COLO668 (cell line): Measurements from ENCODE around the gene ANKS1B.
"Not testable (repeated sequence)": the region's sequence is repeated elsewhere in the genome, so short reads cannot be mapped to it uniquely, and the experiment has no call there.

ENCODE experiments used
- DNase-seq: peaks from one replicate; lab custom pipeline; 2025; ENCODE audit not compliant: unreplicated experiment; lab: John Stamatoyannopoulos, UW

ANKS1B gene

DNA sequence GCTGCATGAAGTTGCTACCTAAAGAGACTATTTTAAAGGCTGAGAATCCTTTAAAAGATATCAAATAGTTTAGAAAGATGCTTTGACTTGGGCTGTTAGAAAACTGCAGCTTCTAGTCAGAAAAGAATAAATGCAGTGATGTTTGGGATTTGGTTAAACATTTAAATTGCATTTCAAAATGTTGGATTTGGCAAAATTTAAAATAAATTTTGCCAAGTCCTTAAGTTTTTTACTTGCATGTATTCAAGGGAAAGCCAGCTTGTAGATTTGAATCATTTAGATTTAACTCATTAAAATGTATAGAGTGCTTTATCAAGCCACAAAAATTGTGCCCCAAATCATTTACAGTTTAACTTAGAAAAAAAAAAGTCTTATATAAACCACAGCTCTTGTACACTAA lies 109.7 kb downstream of the ANKS1B start:
- no peak for DNase-seq

DNA sequence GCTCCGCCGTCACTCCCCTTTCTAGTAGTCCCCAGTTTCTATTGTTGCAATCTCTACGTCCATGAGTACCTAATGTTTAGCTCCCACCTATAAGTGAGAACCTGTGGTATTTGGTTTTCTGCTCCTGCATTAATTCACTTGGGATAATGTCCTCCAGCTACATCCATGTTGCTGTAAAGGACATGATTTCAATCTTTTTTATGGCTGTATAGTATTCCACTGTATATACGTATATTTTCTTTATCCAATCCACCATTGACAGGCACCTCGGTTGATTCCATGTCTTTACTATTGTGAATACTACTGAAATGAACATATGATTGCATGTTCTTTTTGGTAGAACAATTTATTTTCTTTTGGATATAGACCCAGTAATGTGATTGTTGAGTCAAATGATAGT lies 114.7 kb downstream of the ANKS1B start:
- DNase-seq: no peak

DNA sequence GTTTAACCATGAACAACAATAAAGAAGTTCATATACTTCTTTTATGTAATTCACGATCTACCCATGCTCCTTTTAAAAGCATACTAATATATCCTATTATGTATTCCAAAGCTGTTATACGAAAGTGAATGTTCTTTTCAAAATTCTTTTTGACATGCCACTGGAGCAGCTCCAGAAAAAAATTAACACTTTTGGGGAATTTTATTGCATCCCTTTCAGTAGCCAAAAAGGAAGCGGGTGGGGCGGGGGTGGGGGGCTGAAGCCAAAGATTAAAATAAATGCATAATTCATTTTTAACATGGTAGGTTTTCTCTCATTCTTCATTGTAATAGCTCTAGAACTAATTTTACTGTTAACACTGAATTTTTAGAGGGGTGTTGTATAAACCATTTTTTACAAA lies 123.0 kb downstream of the ANKS1B start:
- DNase-seq: no peak

DNA sequence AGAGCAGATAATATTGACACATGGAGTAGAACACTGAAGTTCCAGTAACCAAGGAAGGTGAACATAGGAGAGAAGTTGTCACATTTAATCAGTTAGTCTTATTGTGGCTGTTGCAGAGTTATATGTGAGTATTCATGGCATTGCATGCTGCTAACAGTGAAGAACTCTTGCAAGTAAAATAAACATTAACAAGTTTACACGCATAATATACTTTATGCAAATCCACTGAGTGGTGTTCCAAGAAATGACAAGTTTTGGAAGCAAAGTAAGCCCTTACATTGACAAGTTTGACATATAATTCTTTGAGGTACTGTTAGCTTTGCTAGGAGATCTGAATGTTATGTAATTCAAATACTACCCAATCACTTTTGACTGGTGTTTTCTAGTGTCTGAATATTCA lies 125.6 kb downstream of the ANKS1B start:
- DNase-seq: no peak

DNA sequence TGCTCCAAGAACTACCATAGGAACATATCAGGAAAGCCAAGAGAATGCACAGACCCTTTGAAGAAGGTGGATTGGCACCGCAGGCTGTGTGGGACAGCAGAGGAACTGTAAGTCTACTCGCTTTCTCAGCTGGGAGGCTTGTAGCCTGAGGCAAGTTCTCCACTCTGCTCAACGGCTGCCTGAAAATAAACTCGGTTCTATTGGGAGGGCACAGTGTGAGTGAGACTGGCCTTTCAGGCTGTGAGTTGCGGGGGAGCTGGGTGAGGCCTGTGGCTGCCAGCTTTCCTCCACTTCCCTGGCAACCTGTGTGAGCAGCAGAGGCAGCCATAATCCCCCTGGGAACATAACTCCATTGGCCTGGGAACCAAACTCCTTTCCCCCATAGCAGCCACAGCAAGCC lies 132.1 kb downstream of the ANKS1B start:
- DNase-seq: no peak

DNA sequence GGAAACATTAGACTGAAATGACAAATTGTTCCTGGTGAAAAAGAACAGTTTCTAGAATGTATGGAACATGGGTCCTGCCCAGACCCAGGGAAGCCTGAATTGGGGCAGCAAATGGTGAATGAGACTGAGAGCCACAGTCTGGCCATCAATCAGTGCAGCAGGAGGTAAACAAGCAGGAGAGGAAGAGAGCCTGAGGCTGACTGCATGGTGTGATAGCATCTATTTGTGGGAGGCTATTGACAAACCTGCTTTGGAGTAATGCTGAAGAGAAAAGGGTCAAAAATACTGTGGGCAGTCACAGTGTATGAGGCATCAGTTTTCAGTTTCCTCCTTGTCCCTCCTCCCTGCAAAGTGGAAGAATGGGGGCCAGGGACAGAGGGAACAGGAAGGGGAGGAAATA lies 136.8 kb downstream of the ANKS1B start:
- DNase-seq: peak; percentile 17

DNA sequence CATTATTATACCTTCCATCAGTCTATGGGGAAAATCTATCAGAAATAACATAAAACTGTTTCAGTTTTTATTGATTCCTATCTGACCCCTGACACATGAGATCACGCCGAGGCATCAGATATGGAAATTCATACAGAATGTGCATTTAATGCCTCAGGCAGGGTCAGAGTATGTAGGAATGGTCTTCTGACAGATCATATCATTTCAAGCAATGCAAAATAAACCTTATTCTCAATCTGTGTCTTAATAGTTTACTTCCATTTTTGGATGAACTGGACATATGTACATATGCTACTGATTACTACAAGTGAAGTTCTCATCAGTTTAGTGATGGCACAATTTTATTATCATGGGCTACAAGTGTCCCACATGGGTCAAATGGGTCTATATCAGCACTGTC lies 150.0 kb downstream of the ANKS1B start:
- no peak for DNase-seq

DNA sequence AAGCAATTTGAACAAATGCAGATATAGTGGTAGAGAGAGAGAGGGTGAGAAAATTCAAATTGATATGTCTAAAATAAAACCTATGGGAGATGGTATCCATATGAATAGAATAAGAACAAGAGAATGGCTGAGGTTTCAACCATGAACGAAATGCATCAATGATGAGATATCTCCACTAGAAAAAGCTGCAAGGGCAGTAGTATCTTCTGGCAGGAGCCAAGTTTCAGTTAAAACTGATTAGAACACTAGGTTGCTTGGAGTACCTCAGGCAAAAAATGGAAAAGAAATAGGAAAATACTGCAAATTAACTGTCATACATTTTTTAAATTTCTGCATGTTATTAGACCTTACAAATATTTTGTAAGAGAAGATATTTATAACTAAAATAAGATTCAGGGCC lies 151.3 kb downstream of the ANKS1B start:
- DNase-seq: no peak

DNA sequence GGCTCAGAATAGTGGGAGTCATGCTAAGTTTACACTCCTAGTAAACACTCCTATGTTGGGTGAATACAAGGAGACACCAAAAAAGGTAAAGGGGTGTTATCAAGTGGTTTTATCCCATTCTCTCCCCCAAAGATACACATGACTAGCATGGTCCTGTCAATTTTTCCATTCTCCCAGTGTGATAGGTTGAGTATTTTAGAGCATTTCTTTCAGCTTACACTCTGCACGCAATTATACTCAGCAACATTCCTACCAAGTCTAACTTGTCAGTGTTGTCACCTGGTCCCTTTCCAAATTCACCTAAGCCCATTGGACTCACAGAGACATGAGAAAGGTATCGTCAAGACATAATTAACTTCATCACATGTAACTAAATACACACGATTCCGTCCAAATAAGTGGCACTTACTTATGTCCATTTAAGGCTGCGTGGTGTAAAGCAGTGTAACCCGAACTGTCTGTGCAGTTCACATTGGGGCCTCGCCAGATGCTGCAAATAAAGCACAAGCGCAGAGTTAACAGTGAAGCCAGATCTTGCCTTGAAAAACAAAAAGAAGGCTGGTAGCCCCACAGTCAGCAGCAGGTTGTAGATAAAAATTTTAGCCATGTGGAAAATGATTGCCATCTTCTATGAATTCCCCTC lies 159.7 kb downstream of the ANKS1B start:
- no peak for DNase-seq

DNA sequence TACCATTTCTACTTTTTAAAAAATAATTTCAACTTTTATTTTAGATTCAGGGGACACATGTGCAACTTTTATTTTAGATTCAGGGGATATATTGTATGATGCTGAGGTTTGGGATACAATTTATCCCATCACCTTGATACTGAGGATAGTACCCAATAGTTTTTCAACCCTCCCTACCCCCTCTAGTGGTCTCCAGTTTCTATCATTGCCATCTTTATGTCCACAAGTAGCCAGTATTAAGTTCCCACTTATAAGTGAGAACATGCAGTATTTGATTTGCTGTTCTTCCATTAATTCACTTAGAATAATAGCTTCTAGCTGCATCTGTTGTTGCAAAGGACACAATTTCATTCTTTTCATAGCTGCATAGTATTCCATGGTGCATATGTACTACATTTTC lies 162.5 kb downstream of the ANKS1B start:
- no peak for DNase-seq

DNA sequence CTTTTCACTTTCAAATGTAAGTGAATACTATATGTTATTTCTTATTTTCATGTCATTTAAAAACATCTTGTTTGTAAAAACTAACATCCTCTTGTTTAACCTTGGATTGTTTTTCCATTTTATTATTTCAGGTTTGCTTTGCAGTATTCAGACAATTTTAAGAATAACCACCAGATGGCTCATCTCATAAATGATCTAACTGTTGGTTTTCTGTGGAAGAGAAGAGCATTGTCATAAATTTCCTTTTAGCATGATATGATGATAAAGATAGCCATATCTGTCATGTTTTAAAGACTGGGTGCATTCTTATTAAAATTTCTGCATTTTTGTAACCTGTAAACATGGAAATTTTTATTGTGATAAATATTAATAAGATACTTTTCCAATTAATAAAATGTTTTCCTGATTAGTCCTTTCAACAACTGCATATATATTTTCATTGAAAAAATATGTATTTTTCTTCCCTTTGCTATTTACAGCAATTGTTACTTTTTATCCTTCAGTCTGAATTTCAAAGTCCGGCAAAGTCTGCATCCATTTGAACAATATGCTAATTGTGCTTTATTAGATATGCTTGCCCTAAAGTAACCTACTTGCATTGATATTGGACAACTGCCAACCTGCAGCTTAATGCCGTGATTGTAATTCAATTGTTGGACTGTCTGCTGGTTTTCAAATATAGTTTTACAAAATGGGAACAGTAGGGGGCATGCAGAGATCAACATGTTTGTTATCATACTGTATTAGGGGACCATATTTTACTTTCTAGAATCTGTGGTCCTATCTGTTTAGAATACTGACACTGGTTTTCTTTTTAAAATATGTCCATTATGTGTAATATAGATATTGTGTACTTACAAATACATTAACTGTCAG lies 173.8 kb downstream of the ANKS1B start:
- peak; percentile 28 for DNase-seq

DNA sequence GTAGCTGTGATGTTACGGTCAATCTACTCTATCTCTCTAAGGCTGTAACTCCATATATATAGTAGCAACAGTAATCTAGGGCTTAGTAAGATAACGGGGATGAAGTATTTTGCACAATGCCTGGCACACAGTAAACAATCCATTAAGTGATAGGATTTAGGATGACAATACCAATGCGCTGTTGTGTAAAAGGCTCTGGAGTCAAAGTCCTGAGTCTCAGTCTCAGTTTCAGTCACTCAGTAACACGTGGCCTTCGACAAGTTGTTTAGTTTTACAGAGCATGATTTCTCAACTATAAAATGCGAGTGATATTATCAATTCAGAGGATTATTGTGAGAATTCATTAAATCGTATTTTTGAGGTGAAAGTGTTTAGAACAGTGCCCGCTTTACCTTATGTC lies 174.8 kb downstream of the ANKS1B start:
- DNase-seq: no peak

DNA sequence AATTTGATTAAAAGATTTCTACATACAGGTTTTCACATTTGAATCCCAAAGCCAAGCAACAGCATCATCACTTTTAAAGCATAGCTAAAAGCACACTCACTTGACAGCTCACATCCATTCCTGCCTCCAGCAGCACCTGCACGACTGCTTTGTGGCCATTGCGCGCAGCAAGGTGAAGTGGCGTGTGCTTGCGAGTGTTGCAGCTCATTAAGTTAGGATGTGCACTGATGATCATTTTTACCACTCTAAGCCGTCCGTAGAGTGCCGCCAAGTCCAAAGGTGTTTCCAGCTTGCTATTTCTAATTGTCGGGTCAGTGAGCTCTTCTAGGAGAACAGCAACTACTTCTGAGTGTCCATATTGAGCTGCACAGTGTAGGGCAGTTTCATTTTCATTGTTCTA lies 178.4 kb downstream of the ANKS1B start:
- DNase-seq: no peak

DNA sequence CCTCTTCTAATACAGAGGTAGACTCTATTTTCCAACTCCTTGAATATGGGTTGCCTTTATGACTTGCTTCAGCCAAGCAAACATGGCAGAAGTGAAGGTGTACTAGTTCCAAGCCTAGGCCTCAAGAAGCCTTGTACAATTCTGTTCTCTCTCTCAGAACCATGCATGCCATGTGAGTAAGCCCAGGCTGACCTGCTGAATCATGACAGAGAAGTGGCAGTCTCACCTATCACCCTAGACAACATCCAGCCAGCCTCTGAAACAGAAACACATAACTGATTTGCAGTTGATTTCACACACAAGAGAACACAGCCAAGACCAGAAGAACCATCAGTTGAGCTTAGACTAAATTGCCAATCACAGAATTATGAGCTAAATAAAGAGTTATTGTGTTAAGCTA lies 180.0 kb downstream of the ANKS1B start:
- no peak for DNase-seq

DNA sequence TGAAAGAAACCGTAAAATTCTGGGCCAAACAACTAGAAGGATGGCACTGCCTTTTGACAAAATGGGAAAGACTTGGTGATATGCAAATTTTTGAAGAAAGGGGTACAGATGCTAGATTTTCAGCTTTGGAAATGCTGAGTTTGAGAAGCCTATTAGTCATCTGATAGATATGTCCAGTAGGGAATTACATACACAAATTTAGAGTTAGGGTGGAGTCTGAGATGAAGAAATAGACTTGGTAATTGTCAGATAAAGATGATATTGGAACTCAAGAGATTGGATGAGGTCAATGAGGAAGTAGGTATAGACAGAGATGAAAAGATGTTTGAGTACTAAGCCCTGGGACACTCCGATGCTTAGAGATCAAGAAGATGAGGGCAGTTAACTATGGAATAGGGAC lies 184.1 kb downstream of the ANKS1B start:
- no peak for DNase-seq

DNA sequence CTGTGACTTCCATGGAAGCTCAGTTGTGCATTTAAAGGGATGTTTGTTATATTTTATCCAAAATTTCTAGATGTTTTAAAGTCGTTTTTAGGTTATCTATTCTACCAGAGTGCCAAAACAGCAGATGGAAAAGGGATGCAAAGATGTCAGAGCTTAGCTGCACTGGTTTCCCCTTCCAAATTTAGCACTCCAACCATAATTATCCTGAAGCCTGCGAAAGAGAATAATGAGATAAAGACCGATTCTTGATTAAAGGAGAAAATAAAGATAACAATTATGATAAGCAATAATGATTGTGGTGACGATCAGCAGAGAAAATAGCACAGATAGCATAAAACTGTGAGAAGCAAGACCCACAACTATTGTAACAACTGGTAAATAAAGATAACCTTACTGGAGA lies 186.8 kb downstream of the ANKS1B start:
- not testable (repeated sequence) for DNase-seq

DNA sequence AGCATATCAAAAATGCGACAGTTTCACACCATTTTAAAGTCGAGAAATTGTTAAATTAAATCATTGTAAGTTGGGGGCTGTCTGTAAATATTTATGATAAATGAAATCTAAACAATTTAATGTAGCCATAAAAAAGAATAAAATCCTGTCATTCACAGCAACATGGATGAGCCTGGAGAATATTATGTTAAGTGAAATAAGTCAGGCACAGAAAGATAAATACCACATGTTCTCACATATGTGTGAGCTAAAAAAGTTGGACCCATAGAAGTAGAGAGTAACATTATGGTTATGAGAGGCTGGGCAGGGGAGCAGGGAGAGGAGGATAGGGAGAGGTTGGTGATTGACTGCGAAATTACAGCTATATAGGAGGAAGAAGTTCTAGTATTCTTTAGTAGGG lies 201.3 kb downstream of the ANKS1B start:
- DNase-seq: no peak

DNA sequence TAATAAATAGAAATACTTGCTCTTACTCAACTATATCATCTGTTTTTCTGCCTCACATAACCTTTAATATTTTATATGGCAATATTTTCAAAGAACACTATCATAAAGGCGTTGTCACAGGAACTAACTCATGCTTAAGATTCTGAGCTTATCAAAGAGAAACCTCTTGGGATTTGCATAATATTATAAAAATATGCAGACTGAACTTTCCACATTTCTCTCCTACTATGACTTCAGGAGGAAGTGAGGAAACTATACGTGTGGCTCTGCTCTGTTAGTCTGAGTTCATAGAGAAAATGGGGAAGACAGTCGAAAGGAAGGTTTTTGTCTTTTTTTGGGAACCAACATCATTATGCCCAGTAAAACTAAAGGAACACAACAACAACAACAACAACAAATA lies 212.5 kb downstream of the ANKS1B start:
- DNase-seq: no peak

DNA sequence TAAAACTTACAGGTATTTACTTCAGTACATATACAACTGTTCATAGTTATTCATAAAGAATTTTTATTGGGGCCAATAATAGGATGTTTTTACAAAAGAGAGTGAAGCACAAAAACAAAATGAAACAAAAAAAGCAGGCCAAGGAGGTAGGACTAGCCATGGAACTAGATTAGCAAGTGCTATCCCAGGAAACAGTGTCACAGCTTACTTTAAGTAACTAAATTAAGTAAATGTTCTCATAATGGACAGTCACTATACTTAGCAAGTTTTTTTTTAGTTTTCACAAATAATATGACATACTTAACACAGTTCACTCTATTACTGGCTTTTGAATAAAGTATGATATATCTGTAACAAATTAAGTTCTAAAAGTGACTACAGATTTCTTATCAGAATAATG lies 213.1 kb downstream of the ANKS1B start:
- no peak for DNase-seq

DNA sequence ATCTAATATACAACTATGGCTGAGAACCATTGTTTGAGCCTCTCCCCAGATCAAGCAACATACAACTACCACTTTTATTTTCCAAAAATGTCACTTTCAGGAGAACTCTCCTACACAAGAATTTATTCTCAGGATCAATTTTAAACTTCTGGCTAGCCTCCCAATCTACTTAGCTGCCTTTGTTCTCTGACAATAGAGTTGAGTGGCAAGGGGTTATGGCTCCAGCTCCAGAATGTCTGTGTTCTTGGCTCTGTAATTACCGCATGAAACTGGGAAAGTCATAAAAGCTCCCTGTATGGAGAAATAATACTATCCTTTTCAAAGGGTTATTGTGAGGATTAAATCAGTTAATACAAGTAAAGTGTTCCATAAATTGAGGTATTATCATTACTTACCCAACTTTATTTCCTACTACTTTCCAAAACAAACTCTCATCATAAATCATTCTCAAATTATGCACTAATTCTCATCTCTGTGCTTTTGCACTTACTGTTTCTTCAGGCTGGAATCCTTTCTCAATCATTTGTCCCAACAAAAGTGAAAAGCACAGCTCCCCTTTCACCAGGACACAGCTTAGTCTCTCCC lies 215.2 kb downstream of the ANKS1B start:
- no peak for DNase-seq

DNA sequence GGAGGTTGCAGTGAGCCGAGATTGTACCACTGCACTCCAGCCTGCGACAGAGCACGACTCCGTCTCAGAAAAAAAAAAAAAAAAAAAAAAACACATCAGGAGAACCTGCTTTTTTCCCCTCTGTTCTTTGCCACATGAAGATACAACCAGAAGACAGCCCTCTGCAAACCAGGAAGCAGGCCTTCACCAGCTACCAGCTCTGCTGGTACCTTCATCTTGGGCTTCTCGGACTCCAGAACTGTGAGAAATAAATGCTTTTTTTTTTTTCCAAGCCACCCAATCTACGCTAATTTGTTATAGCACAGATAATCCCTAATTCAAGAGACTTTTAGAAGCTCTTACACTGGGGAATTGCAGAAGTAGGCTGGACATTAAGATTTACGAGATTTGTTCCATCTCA lies 216.0 kb downstream of the ANKS1B start:
- DNase-seq: no peak

DNA sequence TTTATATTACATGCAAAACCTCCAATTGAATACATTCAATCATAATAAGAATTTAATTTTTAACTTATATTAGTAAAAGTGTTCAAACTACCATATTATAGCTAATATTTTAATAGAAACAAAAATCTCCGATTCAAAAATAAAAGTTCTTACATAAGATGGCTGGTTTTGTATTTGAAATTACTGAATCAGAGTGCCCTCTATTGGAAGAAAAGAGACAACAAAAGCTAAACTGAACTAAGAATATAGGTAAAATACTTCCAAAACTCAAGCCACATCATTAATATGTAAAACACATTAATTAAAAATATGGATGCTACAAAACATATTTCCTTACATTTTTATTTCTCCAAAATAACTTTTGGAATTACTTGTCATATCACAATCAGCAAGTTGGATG lies 216.9 kb downstream of the ANKS1B start:
- DNase-seq: no peak
